OCI-M2 (cell line): ENCODE measurements around the gene LY86.

Experiments used
- DNase-seq: peaks from one replicate; lab custom pipeline; 2025; ENCODE audit not compliant: unreplicated experiment; lab: John Stamatoyannopoulos, UW

LY86 gene

DNA sequence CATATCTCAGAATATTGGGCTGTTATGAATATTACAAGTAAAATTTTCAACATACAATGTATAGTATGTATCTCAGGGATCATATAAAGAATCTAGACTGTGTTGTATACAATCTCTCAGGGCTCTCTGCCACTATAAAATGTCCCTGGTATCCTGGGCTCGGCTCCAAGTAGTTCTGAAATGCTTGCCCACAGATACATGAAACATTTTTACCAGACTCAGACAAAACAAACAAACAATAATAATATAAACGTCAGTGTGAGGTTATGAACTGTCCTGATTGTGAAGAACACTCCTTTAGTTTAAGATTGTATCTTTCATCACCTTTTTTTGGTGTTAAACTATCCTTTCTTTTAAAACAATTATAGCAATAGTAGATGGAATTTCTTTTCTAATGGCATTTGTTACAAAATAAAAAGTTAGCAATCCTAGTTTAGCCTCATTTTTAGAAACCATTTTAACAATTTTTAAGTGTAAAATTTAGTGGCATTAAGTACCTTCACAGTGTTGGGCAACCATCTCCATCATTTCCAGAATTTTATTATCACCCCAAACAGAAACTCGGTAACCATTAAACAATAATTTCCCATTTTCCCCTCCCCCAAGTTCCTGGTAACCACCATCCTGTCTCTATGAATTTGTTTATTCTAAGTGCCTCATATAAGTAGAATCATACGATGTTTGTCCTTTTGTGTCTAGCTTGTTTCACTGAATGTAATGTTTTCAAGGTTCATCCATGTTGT lies 17.4 kb upstream of the LY86 start:
- DNase-seq = no peak

DNA sequence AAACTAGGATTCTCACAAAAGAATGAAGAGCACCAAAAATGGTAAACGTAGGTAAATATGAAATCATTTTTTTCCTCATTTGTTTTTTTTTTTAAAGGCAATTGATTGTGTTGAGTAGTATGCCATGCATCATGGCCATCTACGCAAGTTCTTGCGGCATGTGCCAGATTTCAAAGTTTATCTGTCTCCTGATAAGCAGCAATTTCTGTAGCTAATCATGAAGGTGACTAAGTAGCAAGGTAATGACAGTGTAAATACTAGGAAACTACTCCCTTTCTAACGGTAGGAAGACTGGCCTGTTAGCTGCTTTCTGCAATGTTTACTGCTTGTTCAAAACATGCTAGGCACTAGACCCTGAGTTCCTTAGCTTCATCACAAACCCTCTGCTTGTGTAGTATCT lies 13.4 kb upstream of the LY86 start:
- no peak for DNase-seq

DNA sequence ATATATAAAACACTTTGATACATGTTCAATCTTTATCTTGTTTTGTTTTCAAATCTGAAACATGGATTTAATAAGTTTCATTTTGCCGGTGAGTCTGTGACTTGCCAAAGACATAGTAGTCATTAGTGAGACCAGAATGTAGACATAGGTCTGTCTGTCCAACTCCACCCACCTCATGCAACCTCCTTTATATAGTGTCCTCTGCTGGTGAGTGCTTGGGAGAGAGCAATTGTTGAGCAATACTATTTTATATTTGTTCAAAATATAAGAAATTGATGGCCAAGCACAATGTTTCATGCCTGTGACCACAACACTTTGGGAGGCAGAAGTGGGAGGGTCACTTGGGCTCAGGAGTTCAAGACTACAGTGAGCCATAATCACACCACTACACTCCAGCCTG lies 10.8 kb upstream of the LY86 start:
- no peak for DNase-seq

GRCh38 chr6:6579281-6579680 lies 9.2 kb upstream of the LY86 start:
- DNase-seq = no peak

DNA sequence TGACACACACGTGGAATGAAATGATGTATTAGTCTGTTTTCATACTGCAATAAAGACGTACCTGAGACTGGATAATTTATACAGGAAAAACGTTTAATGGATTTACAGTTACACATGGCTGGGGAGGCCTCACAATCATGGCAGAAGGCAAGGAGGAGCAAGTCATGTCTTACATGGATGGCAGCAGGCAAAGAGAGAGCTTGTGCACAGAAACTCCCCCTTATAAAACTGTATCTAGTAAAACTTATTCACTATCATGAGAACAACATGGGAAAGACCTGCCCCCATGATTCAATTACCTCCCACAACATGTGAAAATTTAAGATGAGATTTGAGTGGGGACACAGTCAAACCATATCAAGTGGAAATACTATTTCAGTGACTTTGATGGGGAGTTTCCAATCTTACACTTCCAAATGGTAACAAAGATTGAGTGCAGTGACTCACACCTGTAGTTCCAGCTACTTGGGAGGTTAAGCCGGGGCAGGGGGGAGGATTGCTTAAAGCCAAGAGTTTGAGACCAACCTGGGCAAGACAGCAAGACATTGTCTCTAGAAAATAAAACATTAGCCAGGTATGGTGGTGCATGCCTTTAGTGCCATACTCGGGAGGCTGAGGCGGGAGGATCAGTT lies 8.2 kb upstream of the LY86 start:
- DNase-seq = no peak

GRCh38 chr6:6581054-6581453 lies 7.5 kb upstream of the LY86 start:
- DNase-seq = no peak

DNA sequence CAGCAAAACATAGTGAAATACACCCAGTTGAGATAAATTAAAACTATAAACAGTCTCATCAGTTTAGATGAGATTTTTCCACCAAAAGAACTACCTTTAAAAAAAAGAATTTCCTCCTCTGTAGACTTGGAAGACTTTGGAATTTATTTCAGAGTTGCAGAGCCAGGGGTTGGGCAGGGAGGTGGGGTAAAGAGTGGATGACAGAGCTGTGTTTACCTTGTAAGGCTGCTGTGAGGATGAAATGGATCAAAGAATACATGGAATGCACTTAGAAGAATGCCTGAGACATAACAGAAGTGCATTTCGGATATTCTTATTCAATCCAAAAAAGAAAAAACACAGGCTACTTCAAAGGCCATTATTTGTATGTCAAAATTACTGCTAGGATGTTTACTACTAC lies 6.4 kb upstream of the LY86 start:
- DNase-seq = no peak

DNA sequence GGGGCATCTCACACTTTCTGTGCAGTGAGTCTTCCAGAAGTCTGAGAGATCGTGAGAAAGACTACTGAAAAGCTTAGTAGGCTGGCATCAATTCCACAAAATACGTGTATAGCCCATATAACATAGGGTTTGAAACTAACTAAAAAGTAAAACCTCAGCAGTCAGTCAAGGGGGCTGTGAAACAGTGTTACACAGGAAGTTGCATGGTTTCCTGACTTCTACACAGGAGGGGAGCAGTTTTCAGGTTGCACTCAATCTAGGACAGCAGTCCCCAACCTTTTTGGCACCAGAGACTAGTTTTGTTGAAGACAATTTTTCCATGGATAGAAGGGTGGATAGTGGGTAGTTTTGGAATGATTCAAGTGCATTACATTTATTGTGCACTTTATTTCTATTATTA lies 4.7 kb upstream of the LY86 start:
- no peak for DNase-seq

DNA sequence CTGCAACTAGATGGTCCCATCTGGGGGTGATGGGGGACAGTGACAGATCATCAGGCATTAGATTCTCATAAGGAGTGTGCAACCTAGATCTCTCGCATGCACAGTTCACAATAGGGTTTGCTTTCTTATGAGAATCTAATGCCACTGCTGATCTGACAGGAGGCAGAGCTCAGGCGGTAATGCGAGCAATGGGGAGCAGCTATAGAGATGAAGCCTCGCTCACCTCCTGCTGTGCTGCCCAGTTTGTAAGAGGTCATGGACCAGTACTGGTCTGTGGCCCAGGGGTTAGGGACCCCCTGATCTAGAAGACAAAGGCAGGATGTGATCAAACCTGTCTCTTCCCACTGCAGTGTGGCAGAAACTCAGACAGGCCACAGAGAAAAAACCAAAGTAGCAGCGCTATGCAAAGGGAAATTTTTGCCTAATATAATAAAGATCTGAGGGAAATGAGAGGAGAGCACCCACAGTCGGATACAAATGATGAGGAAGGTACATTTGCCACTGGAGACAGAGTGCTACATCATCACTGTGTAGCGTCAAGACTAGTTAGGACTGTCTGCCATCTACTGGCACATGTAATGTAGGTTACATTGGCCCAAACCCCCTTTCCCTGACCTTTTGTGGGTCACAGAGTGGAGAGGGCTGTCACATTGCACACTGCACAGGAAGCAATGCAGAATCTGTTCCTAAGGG lies 4.1 kb upstream of the LY86 start:
- no peak for DNase-seq

GRCh38 chr6:6585003-6585311 lies 3.6 kb upstream of the LY86 start:
- no peak for DNase-seq

GRCh38 chr6:6586167-6586566 lies 2.4 kb upstream of the LY86 start:
- no peak for DNase-seq

DNA sequence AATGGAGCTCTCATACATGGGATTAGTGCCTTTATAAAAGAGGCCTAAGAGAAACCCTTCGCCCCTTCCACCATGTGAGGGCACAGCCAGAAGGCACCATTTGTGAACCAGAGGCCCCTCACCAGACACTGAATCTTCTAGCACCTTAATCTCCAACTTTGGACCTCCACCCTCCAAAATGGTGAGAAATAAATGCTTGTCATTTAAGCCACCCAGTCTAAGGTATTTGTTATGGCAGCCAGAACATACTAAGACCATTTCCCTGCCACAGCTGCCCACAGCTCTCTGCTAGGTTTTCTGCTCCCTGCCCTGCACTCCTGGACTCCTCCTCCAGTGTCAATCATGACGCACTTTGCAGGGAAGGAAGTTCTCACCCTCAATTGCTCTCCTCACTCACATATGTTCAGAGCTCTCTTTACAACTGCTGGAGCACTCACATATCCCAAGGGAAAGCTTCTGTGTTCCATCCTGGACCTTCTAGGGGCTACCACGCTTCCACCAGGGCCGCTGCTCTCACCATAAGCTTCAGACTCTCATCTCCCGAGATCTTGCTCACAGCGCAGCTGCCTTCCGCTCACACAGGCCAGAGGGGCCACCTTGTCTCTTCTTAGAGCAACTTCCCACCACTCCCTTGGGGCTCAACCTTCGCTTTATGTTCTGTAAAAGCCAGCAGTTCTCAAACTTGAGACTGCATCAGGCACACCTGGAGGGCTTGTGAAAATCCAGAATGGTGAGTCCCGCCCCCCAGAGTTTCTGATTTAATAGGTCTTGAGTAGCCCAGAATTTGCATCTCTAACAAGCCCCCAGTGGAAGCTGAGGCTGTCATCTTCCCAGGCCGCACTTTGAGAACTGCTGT lies 1.6 kb upstream of the LY86 start:
- no peak for DNase-seq

DNA sequence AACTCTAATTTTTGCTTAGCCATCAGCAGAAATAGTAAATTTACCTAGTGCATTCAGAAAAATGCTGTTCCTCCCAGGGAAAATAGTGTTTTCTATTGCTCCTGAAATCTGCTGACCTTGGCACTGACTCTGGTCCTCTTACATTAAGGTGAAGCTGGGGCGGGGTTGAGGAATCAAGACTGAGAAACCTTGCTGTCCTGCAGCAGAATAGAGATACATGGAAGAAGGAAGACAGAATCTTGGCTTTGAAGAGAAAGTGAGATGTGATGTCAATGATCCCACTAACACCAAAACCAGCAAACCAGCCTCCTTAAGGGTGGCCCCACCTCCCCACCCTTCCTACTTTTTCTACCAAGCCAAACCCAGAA lies 840 bp upstream of the LY86 start:
- DNase-seq = no peak

DNA sequence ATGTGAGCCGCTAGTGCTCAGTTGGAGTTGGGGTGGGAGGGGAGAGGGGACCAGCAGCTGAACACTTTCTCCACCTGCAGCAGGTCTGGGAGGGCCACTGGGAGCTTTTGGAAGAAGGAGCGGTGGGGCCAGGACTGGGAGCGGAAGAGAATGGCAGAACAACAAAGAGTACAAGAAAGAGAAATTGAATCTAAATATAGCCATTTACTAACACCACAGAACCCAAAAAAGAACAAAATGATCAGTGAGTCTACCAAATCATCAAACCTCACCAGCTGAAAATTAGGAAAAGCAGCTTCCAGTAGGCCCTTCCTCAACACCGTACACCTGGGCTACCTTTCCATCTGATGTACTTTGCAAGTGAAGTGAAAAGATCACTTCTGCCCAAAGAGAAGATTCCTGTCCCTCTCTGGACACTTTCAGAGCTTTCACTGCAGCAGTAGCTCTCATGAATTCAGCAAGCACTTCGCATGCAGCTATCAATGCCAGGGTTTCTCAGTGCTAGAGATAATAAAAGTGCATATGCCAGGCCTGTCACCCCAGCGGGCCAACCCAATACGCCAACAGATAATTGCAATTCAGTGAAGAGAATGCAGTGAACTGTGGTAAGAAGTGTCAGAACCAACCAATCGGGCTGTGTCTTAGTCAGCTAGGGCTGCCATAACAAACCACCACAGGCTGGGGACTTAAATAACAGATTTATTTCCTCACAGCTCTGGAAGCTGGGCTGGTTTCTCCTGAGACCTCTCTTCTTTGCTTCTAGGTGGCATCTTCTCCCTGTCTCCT lies 597 bp downstream of the LY86 start:
- no peak for DNase-seq

- no peak for DNase-seq
Measured at GRCh38 chr6:6590530-6590929, 2.0 kb downstream of the LY86 start.

DNA sequence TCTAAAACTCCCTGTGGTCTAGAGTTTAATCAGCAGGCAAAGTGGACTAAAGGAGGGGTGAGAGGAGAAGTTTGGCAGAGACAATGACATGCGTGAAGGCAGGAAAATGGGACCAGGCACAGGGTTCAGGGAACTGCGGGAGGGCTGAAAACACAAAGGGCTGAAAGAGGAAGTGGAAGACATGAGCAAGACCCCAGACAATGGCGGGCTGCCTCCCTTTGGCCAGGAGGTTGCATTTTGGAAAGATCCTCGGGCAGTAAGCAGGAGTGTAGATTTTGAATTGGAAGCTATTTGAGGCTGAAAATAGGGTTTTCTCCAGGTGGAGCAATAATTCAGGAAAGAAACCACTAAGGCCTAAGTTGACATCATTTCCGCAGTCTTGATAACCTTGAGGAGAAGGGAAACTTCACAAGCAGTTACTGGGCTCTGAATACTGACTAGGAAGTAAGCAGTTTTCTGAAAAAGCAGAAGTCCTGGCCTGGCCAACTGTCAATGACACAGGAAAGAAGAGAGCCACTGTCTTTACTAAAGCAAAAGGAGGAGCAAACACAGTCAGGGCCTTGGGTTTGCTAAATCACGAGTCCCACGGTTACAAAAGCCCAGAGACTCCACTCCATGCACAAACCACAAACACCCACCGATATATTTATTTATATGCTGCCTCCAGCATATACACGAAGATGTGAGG lies 3.4 kb downstream of the LY86 start:
- DNase-seq = no peak

GRCh38 chr6:6592826-6593475 lies 4.4 kb downstream of the LY86 start:
- DNase-seq = no peak

GRCh38 chr6:6593867-6594468 lies 5.4 kb downstream of the LY86 start:
- DNase-seq = no peak

- no peak for DNase-seq
Measured at GRCh38 chr6:6595025-6595424, 6.5 kb downstream of the LY86 start.
